ENCODE results near the gene ATIC. TPM values are rescaled to one million over a fixed set of nuclear protein-coding genes. Genes with fewer than 3 reads are reported as not detected.

ATIC gene
- polyA plus RNA-seq, 1 donor, result 129 TPM

DNA sequence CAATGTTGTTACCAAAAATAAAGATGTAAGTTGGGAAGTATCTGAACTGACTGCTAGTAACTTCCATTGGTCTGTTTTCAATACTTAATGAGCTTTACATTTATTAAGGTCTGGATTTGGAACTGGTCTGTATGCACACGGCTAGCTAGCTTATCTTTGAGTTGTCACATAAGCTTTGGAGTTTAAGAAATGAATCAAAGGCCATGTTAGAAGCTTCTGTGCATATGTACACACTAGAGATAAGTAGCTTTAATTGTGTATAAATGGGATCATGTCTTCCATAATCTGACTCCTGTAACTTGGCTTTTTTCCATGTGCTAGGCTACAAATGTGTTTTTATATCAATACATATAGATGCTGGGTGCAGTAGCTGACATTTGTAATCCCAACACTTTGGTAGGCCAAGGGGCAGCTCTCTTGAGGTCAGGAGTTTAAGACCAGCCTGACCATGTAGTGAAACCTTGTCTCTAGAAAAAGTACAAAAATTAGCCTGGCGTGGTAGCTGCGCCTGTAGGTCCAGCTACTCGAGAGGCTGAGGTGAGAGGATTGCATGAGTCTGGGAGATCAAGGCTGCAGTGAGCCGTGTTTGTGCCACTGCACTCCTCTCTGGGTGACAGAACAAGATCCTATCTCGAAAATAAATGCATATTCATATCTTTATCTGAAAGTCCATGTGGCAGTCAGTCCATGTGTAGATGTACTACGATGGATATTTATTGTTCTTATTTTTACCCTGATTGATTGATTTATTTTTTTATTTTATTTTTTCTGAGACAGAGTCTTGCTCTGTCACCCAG is 27.2 kb downstream of the ATIC start:
- no peak overlapping the region for H3K4me3 ChIP-seq (ENCODE audit: low read length)
- H3K9me3 ChIP-seq (ENCODE audit: control insufficient read depth, low read depth, low read length), result no peaks in the 10 kb centered on the region
- H3K27me3 ChIP-seq (ENCODE audit: control insufficient read depth, insufficient read depth, low read length), result no peaks in the 10 kb centered on the region
- H3K27ac ChIP-seq (ENCODE audit: low read length), result no peak overlapping the region
- DNase-seq, result peak in 1 of 2 donors; percentile 6
- peaks cover 61% of the 10 kb centered on the region for H3K36me3 ChIP-seq (ENCODE audit: control insufficient read depth, insufficient read depth, low read length)
- 100% methylated on average over 1 of the region's 7 CpGs for WGBS (ENCODE audit: insufficient coverage, low lambda C conversion rate)
- peaks cover 4% of the 10 kb centered on the region for H3K4me1 ChIP-seq (ENCODE audit: control insufficient read depth, insufficient read depth, low read length)

- H3K27me3 ChIP-seq (ENCODE audit: control insufficient read depth, insufficient read depth, low read length), result no peaks in the 10 kb centered on the region
- DNase-seq, result no peak
- peaks cover 51% of the 10 kb centered on the region for H3K36me3 ChIP-seq (ENCODE audit: control insufficient read depth, insufficient read depth, low read length)
- H3K4me1 ChIP-seq (ENCODE audit: control insufficient read depth, insufficient read depth, low read length), result no peaks in the 10 kb centered on the region
- no peak overlapping the region for H3K4me3 ChIP-seq (ENCODE audit: low read length)
- no peaks in the 10 kb centered on the region for H3K9me3 ChIP-seq (ENCODE audit: control insufficient read depth, low read depth, low read length)
- H3K27ac ChIP-seq (ENCODE audit: low read length), result no peak overlapping the region
Measured at GRCh38 chr2:215347878-215348277, 36.0 kb downstream of the ATIC start.

GRCh38 chr2:215352602-215353001 is 40.7 kb downstream of the ATIC start:
- Histone ChIP-seq H3K27ac (ENCODE audit: low read length) (no peak overlapping the region), H3K36me3 (ENCODE audit: control insufficient read depth, insufficient read depth, low read length) (peaks cover 25% of the 10 kb centered on the region), H3K4me3 (ENCODE audit: low read length) (no peak overlapping the region), H3K4me1 (ENCODE audit: control insufficient read depth, insufficient read depth, low read length) (no peaks in the 10 kb centered on the region), H3K27me3 (ENCODE audit: control insufficient read depth, insufficient read depth, low read length) (no peaks in the 10 kb centered on the region), H3K9me3 (ENCODE audit: control insufficient read depth, low read depth, low read length) (no peaks in the 10 kb centered on the region)
- DNase-seq, result no peak
- WGBS (ENCODE audit: insufficient coverage, low lambda C conversion rate), result no CpG with 5 or more reads among the region's 4 CpGs

GRCh38 chr2:215354771-215355695 is 43.2 kb downstream of the ATIC start:
- DNase-seq, result no peak
- Histone ChIP-seq H3K9me3 (ENCODE audit: control insufficient read depth, low read depth, low read length) (no peaks in the 10 kb centered on the region), H3K4me3 (ENCODE audit: low read length) (no peak overlapping the region), H3K27ac (ENCODE audit: low read length) (no peak overlapping the region), H3K36me3 (ENCODE audit: control insufficient read depth, insufficient read depth, low read length) (peaks cover 17% of the 10 kb centered on the region), H3K27me3 (ENCODE audit: control insufficient read depth, insufficient read depth, low read length) (no peaks in the 10 kb centered on the region), H3K4me1 (ENCODE audit: control insufficient read depth, insufficient read depth, low read length) (no peaks in the 10 kb centered on the region)
- 95% methylated on average over 4 of the region's 9 CpGs for WGBS (ENCODE audit: insufficient coverage, low lambda C conversion rate)

- WGBS (ENCODE audit: insufficient coverage, low lambda C conversion rate), result 96% methylated on average over 4 of the region's 7 CpGs
Measured at GRCh38 chr2:215355801-215356200, 43.9 kb downstream of the ATIC start.

GRCh38 chr2:215356334-215356947 is 44.6 kb downstream of the ATIC start:
- no peak for DNase-seq
- H3K4me3 ChIP-seq (ENCODE audit: low read length), result no peak overlapping the region
- peaks cover 20% of the 10 kb centered on the region for H3K36me3 ChIP-seq (ENCODE audit: control insufficient read depth, insufficient read depth, low read length)
- WGBS (ENCODE audit: insufficient coverage, low lambda C conversion rate), result 100% methylated on average over 4 of the region's 7 CpGs
- H3K27me3 ChIP-seq (ENCODE audit: control insufficient read depth, insufficient read depth, low read length), result no peaks in the 10 kb centered on the region
- H3K27ac ChIP-seq (ENCODE audit: low read length), result no peak overlapping the region
- H3K9me3 ChIP-seq (ENCODE audit: control insufficient read depth, low read depth, low read length), result peaks cover 8% of the 10 kb centered on the region
- H3K4me1 ChIP-seq (ENCODE audit: control insufficient read depth, insufficient read depth, low read length), result no peaks in the 10 kb centered on the region

More at GRCh38 chr2:215355801-215356200, 43.9 kb downstream of the ATIC start:
- Histone ChIP-seq H3K27ac (ENCODE audit: low read length) (no peak overlapping the region), H3K4me3 (ENCODE audit: low read length) (no peak overlapping the region), H3K27me3 (ENCODE audit: control insufficient read depth, insufficient read depth, low read length) (no peaks in the 10 kb centered on the region), H3K4me1 (ENCODE audit: control insufficient read depth, insufficient read depth, low read length) (no peaks in the 10 kb centered on the region), H3K9me3 (ENCODE audit: control insufficient read depth, low read depth, low read length) (peaks cover 1% of the 10 kb centered on the region), H3K36me3 (ENCODE audit: control insufficient read depth, insufficient read depth, low read length) (peaks cover 17% of the 10 kb centered on the region)
- no peak for DNase-seq

DNA sequence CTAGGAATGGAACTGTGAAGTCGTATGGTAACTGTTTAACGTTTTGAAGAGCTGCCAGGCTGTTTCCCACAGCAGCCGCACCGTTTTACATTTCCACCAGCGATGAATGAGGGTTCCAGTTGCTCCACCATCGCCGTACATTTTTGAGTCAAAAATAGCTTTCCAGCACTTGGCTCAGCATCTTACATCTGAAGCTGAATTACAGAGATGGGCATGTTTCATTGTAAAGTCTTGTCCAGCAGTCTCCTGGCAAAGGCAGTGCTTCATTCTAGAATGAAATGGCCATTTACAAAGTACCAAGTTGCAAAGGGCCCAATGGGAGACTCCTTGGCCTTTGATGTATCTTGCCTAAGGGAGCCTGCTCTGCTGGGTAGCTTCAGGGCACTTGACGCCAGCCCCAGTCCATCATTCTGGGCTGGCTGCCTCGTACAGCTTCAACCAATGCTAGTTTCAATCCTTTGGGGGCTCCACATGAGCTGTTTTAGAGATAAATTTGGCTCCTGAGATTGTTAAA is 45.1 kb downstream of the ATIC start:
- no CpG with 5 or more reads among the region's 9 CpGs for WGBS (ENCODE audit: insufficient coverage, low lambda C conversion rate)

GRCh38 chr2:215357660-215358059 is 45.8 kb downstream of the ATIC start:
- H3K9me3 ChIP-seq (ENCODE audit: control insufficient read depth, low read depth, low read length), result peaks cover 9% of the 10 kb centered on the region
- H3K4me3 ChIP-seq (ENCODE audit: low read length), result no peak overlapping the region
- 92% methylated on average over 2 of the region's 3 CpGs for WGBS (ENCODE audit: insufficient coverage, low lambda C conversion rate)
- no peaks in the 10 kb centered on the region for H3K4me1 ChIP-seq (ENCODE audit: control insufficient read depth, insufficient read depth, low read length)
- H3K36me3 ChIP-seq (ENCODE audit: control insufficient read depth, insufficient read depth, low read length), result peaks cover 28% of the 10 kb centered on the region
- DNase-seq, result no peak
- no peak overlapping the region for H3K27ac ChIP-seq (ENCODE audit: low read length)
- H3K27me3 ChIP-seq (ENCODE audit: control insufficient read depth, insufficient read depth, low read length), result no peaks in the 10 kb centered on the region

More for the DNA sequence above, 45.1 kb downstream of the ATIC start:
- no peaks in the 10 kb centered on the region for H3K27me3 ChIP-seq (ENCODE audit: control insufficient read depth, insufficient read depth, low read length)
- no peak for DNase-seq
- no peaks in the 10 kb centered on the region for H3K4me1 ChIP-seq (ENCODE audit: control insufficient read depth, insufficient read depth, low read length)
- no peak overlapping the region for H3K4me3 ChIP-seq (ENCODE audit: low read length)
- peaks cover 23% of the 10 kb centered on the region for H3K36me3 ChIP-seq (ENCODE audit: control insufficient read depth, insufficient read depth, low read length)
- no peak overlapping the region for H3K27ac ChIP-seq (ENCODE audit: low read length)
- peaks cover 9% of the 10 kb centered on the region for H3K9me3 ChIP-seq (ENCODE audit: control insufficient read depth, low read depth, low read length)

DNA sequence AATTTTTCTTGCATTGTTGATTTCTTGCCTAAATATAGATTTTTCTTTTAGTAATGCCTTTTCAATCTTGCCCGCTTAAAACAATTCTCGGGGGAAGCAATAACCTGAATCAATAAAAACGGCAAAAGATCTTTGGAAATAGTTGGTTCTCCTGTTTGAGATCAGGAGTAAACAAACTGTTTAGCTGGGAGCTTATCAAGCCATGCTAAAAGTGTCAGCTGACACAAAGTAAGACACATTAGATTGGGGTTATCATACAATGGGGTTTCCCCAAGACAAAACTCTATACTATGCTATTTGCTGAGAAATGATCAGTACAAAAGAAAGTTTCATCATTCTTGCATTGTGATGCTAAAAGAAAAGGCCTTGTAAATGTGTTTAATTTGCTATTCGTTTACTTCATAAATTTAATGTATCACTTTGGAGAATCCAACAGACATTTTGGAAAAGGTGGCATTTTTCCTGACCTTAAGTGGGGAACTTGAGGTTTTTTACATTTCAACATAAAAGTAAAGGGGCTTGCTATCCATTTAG is 46.5 kb downstream of the ATIC start:
- Histone ChIP-seq H3K9me3 (ENCODE audit: control insufficient read depth, low read depth, low read length) (peaks cover 9% of the 10 kb centered on the region), H3K36me3 (ENCODE audit: control insufficient read depth, insufficient read depth, low read length) (peaks cover 35% of the 10 kb centered on the region), H3K27ac (ENCODE audit: low read length) (no peak overlapping the region), H3K4me3 (ENCODE audit: low read length) (no peak overlapping the region), H3K27me3 (ENCODE audit: control insufficient read depth, insufficient read depth, low read length) (no peaks in the 10 kb centered on the region), H3K4me1 (ENCODE audit: control insufficient read depth, insufficient read depth, low read length) (no peaks in the 10 kb centered on the region)
- no peak for DNase-seq
- WGBS (ENCODE audit: insufficient coverage, low lambda C conversion rate), result 84% methylated on average over 3 of the region's 4 CpGs

All from large intestine (tissue), 3 donors.